ENCODE results near the gene DPP3.
A peak's percentile ranks its signal among the peaks of the same experiment; 100 is the strongest.
"Not testable (repeated sequence)": the region's sequence is repeated elsewhere in the genome, so short reads cannot be mapped to it uniquely, and the experiment has no call there.

The DPP3 gene

DNA sequence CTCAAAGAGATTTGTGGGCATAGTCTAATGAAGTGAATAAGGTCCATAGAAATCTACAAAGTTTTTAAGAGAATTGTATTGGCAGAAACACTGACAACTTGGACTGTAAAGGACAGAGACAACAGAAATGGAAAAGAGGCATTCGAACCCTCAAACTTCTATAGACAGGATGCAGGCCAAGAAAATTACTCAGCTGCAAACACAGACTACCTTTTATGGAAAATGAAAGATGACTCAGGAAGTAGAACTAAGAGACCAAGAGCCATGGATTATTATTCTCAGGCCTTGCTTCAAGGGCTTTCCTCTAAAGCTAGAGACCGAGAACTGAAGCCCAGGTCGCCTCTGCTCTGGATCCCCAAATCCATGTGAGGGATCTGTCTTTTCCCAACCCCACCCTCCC lies 17.3 kb upstream of the DPP3 start:
- intact Hi-C loops (cut with DNase I): no loop called here
- no peak for DNase-seq

DNA sequence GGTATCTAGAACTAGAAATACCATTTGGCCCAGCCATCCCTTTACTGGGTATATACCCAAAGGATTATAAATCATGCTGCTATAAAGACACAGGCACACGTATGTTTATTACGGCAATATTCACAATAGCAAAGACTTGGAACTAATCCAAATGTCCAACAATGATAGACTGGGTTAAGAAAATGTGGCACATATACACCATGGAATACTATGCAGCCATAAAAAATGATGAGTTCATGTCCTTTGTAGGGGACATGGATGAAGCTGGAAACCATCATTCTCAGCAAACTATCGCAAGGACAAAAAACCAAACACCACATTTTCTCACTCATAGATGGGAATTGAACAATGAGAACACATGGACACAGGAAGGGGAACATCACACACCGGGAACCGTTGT lies 16.1 kb upstream of the DPP3 start:
- DNase-seq; intact Hi-C loops (cut with DNase I): not testable (repeated sequence)

DNA sequence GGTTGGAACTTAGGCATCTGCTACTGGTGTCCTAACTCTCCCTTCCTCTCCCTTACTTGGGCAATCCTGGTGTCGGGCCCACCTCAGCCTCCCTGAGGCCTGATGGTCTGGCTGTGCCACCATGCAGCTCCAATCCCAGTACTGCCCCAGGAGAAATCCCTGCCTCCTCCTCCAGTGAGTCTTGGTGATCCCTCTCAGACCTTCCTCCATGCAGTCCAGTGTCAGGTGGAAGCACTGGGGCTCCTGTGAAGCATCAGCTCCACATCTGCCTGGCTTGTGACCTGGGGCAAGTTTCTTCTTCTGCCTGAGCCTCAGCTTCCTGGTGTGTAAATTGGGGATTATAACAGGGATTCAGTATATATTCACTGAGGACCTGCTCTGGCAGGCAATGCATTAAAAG lies 15.3 kb upstream of the DPP3 start:
- DNase-seq: no peak
- intact Hi-C loops (cut with DNase I): no loop called here

DNA sequence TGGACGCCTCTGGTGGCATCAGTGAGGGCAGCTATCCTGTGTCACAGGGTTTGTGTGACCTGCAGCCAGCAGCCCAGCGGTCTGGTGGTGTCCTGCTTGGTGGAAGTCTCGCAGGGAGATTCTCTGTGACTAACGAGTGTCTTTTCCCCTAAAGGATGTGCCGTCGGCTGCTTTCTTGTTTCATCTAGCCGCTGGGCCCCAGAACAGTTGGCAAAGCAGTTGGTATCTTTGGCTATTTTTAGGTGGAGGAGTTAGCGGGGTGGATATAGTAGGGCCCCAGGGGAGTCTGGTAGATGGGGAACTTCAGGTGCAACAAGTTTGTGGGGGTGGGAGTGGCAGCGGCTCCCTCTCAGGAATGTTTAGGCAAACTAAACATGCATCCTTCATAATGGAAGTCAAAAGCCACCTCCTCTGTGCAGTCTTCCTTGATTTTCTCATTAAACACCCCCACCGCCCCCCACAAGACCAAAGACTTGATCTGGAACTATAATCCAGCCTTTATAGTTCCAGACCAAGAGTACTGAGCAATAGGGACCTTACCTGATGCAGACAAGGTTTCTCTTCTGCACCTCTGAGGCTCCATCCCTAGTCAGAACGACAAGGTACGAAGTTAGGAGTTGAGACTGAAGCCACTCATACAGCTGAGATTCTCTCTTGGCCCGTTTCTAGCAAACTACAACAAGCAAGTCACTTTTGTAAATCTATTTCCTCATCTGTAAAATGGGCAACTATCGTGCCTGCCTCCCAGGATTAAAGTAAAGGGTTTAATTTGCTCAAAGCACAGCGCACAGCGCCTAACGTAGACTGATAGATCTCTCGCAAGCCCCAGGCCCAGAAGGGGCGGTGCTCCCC lies 14.6 kb upstream of the DPP3 start:
- intact Hi-C loops (cut with DNase I): no loop called here
- peak in 1 of 42 donors; percentile 1 for DNase-seq

DNA sequence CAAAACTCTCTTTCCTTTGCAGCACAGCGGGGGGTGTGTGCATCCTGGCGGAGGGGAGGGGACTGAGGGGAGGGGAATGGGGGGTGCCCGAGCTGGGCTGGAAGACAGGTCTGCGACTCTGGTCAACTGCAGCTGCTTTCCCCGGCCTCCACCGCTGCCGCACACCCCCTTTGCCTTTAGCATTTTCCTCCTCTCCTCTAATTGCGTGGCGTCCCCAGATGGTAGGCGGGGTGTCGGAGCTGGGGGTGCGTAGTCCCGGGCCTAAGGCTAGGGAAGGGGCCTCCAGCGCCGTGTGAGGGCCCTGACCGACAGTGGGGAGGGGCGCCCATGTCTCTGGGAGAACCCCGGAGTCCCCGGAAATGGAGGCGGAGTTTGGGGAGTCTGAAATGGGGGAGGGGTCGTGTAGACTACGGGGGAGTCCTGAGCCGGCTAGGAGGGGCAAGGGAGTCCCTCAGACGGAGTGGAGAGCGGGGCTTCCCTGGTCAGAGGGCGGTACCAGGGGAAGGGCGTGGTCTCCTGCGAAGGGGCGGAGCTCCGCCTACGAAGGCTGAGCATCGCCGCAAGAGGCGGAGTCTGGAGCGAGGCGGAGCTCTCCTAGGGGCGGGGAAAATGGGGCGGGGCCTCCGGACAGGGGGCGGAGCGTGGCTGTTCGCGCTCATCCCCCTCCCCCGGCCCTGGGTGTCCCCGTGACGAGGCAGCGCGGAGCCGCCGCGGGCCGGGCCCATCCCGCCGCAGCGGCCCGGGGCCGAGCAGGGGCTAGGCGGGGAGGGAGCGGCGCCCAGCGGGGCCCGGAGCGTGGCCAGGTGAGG lies 13.8 kb upstream of the DPP3 start, which contains the start of gene PELI3:
PELI3 (plus strand) TSS at position 681 of the 809 bp plus-strand sequence. CDS start 1,224 bp downstream, outside the sequence.
- intact Hi-C loops (cut with DNase I): no loop called here
- DNase-seq: peak; percentile 82 to 97 (median 94)

DNA sequence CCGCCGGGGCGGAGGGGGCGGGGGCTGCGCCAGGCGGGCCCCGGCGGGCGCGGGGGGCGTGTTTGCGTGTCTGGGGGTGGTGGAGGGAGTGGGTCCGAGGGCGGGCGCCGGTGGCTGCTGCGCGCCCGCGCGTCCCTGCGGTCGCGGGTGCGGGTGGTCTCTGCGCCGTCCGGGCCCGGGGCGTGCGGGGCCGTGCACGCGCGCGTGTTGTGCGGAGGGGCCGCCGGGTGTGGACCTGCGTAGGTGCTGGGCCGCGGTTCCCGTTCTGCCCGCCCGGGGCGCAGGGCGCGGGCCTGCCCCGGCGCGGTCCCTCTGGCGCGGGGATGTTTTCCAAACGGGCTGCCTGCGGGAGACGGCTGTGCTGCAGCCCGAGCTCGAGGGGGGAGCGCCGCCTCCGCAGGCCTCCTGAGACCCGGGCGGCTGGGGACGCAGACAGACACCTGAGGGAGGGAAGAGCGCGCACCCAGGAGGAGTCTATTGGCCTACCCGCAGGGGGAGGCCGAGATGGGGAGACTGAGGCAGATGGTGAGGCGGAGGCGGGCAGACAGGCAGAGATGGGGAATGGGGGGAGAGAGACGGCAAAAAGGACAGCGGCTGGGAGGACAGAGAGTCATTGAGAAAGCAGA lies 13.1 kb upstream of the DPP3 start:
- peak in 36 of 42 donors; percentile 9 to 68 (median 48) for DNase-seq
- intact Hi-C loops (cut with DNase I): no loop called here

DNA sequence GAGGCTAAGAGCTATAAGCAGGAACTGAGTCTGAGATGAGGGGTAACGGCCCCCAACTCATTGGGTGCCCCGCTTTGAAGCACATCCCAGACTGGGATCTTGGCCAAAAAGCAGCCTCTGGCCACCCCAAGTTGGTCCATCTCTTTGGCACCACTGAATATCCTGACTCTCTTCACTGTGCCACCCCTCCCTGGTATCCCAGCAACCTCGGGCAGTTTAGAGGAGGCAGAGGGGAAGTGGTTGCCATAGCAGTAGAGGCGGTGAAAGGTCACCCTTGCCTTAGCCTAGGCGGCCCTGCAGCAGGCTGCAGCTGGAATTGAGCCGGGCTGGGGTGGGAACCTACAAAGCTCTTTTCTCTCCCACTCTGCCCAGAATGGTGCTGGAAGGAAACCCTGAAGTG lies 12.5 kb upstream of the DPP3 start:
- intact Hi-C loops (cut with DNase I): no loop called here
- peak in 15 of 42 donors; percentile 10 to 52 (median 28) for DNase-seq

DNA sequence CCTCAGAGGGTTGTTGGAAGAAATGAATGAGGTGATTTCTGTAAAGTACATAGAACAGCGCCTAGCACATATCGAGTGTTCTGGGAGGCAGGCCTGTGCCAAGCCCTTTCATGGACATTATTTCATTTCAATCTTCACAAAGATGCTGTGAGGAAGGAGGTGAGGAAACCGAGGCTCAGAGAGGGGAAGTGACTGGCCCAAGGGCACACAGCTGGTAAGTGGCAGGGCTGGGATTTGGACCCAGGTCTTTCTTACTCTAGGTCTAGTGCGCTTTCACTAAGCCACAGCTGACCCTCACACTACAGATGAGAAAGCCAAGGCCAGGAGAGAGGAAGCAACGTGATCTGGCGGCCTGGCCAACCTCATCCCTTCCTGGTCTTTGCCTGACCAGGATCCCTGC lies 11.5 kb upstream of the DPP3 start:
- DNase-seq: no peak
- intact Hi-C loops (cut with DNase I): no loop called here

DNA sequence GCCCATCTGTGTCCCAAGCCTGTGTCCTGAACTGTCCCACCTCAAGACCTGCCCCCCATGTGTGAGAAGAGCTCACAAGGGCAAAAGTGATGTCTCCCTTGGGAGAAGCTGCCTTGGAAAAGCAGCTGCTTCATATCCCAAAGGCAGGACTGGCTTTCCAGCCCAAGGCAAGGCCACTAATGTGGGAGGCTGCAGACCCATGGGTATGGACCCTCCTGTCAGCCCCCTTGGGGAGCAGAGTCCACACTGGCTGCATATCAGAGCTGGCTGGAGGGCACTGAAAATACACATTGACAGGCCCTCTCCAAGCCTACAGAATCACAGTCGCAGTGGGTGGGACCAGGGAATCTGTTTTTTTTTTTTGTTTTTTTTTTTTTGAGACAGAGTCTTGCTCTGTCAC lies 10.8 kb upstream of the DPP3 start:
- DNase-seq: no peak
- intact Hi-C loops (cut with DNase I): no loop called here

DNA sequence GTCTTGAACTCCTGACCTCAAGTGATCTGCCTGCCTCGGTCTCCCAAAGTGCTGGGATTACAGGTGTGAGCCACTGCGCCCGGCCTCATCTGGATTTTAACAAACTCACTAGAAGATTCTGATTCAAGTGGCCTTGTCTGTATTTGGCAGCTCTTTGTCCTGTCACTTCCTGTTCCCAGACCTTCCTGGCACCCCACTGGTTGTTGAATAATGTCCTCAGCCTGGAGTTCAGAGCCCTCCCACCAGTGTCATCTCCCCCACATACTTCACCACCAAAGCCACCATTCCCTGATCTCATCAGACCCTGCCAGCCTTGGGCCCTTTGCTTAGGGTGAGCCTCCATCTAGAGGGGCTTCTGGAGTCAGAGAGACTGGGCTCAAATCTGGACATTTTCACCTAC lies 10.2 kb upstream of the DPP3 start:
- intact Hi-C loops (cut with DNase I): no loop called here
- no peak for DNase-seq

DNA sequence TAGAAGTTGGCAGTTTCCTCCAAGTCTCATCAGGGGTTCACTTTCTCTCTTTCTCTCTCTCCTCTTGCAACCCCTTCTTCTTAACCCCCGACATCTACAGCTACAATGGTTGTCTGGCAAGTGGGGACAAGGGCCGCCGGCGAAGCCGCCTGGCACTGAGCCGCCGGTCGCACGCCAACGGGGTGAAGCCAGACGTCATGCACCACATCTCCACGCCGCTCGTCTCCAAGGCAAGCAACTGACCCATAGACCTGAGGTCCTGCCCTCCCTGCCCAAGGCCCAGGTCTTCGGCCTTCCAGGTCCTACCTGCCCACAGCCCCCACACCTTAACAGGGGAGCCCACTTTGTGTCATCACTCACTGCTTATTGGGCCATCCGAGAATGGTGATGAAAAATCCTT lies 9.1 kb upstream of the DPP3 start:
- intact Hi-C loops (cut with DNase I): no loop called here
- no peak for DNase-seq

DNA sequence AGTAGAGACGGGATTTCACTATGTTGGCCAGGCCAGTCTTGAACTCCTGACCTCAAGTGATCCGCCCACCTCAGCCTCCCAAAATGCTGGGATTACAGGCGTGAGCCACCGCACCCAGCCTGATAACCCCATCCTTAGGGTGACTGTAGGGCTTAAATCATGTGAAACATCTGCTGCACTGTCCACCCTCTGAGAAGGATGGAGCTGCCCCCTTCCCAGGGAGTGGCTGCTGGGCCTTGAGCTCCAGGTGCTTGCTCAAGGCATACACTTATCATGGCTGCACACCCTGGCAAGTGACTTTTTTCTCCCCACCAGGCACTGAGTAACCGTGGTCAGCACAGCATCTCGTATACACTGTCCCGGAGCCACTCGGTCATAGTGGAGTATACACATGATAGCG lies 8.2 kb upstream of the DPP3 start:
- intact Hi-C loops (cut with DNase I): no loop called here

DNA sequence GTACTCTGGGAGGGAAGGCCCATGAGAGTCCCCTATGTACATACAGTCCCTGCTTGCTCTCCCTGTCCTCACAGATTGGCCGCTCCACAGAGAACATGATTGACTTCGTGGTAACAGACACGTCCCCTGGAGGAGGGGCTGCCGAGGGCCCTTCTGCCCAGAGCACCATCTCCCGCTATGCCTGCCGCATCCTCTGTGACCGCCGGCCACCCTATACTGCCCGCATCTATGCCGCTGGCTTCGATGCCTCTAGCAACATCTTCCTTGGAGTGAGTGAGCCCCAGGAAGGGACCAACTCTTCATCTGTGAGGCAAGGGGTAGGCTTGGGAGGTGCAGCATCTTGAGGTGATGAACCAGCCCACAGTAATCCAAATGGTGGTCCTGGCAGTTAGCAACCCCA lies 7.1 kb upstream of the DPP3 start:
- intact Hi-C loops (cut with DNase I): no loop called here

More for the DNA sequence above, 8.2 kb upstream of the DPP3 start:
- no peak for DNase-seq

DNA sequence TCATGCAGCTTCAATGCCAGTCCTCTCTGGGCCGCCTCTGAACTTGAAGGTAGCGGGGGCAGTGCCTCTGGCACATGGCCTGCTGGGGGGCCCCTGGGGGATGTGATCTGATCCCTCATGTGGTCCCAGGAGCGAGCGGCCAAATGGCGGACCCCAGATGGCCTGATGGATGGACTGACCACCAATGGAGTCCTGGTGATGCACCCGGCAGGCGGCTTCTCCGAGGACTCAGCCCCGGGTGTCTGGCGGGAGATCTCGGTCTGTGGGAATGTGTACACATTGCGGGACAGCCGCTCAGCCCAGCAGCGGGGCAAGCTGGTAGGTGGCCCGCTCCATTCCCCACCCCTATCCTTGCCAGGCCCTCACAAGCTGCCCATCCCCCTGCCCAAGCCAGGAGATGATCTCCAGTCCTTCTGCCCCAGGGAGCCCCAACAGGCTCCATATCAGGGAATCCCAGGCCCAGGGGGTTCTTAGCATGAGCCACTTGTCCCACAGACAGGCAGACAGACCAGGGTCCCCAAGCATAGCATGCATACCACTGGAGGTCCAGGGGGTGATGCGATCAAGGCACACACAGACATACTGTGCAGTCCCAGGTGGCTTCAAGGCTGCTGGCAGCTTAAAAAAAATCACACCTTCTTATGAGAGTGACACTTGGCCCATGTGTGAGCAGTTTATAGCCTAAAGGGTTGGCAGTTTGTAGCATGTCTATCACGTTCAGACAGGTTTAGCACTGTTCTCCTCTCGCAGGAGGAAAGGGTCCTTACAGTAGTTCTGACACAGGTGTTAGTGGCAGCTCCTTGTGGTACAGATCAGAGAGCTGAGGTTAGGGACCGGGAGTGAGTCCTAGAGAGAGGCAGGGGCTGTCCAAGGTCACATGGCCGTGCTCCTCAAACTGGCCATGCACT lies 6.4 kb upstream of the DPP3 start:
- intact Hi-C loops (cut with DNase I): no loop called here
- no peak for DNase-seq

More for the DNA sequence above, 7.1 kb upstream of the DPP3 start:
- no peak for DNase-seq

DNA sequence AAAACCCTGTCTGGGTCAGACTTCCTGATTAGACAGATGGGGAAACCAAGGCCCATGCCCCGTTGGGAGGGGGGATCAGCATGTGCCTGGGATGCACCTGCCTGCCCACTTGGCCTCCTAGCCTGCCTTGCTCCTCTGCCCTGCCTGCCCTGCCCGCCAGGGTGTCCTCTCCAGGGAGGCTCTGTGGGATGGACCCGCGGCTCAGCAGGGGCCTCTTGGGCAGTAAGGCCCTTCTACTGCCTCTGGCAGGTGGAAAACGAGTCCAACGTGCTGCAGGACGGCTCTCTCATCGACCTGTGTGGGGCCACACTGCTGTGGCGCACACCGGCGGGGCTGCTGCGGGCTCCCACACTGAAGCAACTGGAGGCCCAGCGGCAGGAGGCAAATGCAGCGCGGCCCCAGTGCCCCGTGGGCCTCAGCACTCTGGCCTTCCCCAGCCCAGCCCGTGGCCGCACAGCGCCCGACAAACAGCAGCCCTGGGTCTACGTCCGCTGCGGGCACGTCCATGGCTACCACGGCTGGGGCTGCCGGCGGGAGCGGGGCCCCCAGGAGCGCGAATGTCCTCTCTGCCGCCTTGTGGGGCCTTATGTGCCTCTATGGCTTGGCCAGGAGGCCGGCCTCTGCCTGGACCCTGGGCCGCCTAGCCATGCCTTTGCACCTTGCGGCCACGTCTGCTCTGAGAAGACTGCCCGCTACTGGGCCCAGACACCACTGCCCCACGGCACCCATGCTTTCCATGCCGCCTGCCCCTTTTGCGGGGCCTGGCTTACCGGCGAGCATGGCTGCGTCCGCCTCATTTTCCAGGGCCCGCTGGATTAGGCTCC lies 4.7 kb upstream of the DPP3 start:
- DNase-seq: no peak
- intact Hi-C loops (cut with DNase I): loop anchor here (5.0 kb wide), 1 partner anchor 38 kb away; the partner anchor contains the start of gene MRPL11

DNA sequence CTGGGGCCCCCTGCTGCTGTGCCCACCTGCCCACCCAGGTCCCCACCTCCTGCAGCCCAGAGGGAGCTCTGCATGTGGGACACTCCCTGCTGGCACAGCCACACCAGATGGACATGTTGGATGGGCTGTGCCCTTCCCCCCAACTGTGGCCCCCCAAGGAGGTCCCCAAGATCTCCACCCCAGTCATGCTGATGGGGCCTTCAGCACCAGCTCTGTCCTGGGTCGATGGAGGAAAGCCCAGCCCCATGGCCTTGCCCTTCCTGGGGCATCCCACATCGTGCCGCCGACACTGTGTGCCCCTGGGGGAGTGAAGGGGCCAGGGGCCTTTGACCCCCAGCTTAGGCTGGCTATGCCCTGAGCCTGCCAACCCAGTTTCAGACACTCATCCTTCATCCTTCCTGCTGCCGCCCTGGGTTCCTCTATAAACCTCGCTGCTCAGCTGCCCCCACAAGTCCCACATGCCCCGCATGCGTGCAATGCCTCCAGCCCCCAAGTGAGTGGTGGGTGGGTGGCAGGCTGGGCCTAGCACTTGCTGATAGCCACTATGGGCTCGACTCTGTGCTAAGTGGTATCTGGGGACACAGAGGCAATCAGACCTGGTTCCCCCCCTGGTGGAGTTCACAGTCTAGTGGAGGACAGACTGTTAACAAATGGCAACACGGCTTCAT lies 3.9 kb upstream of the DPP3 start:
- intact Hi-C loops (cut with DNase I): loop anchor here (5.0 kb wide), 1 partner anchor 39 kb away; the partner anchor contains the start of gene MRPL11
- peak in 3 of 42 donors; percentile 8 to 39 (median 33) for DNase-seq

DNA sequence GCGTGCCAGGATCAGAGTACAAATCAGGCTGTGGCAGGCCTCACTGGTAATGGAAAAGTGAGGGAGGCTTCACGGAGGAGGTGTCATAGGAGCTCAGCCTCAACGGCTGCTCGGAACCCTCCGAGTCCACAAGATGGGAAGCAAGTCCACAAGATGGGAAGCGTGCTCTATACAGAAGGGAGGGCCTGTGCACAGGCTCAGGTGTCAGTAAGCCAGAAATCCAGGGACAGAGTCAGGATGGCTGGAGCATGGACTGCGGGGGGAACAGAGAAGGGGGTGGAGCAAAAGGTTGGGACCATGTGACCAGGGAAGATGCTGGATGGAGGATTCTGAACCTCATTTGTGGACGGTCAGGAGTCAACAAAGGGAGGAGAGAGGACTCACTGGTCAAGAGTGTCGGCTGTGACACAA lies 3.4 kb upstream of the DPP3 start:
- intact Hi-C loops (cut with DNase I): loop anchor here (5.0 kb wide), 1 partner anchor 40 kb away; the partner anchor contains the start of gene MRPL11
- peak in 1 of 42 donors; percentile 9 for DNase-seq
